HEK293 (cell line): ENCODE results near the gene NXPE1.
A peak's percentile ranks its signal among the peaks of the same experiment; 100 is the strongest.

Experiments used
- CTCF ChIA-PET: fragments of 350-600 bp; formaldehyde crosslinking; extraction: SDS; loops from one replicate; lab custom pipeline; 2021; ENCODE audit warnings: antibody characterized with exemption; lab: Yijun Ruan, JAX
- POLR2A ChIA-PET: fragments of 300-600 bp; formaldehyde crosslinking; extraction: SDS; loops from one replicate; lab custom pipeline; 2020; ENCODE audit warnings: antibody characterized with exemption, inconsistent platforms; lab: Yijun Ruan, JAX
- H3K27ac ChIP-seq: fragments of 200-500 bp; sonication (Bioruptor generic); 2 replicates; pipeline ENCODE4 v1.5.1; 2014; ENCODE audit warnings: low read depth, low read length, control low read depth, inconsistent platforms; ENCODE audit errors: extremely low read depth
- H3K36me3 ChIP-seq, 2 experiments: fragments of 200-500 bp in 1 of 2; sonication (Bioruptor generic) in 1 of 2; 1 replicate in 1 of 2; 2 replicates in 1 of 2; pipeline ENCODE4 v1.5.1; 2014 to 2017; ENCODE audit warnings: inconsistent platforms in 2 of 2, low read length in 2 of 2; ENCODE audit not compliant: control insufficient read depth in 2 of 2, insufficient read depth in 1 of 2
- H3K4me1 ChIP-seq: fragments of 200-500 bp; sonication (Bioruptor generic); 2 replicates; pipeline ENCODE4 v1.5.1; 2014; ENCODE audit warnings: mild to moderate bottlenecking, low read length, inconsistent platforms; ENCODE audit not compliant: control insufficient read depth, insufficient read depth
- H3K4me3 ChIP-seq: 2 replicates; pipeline ENCODE4 v1.5.1; 2011; ENCODE audit warnings: low read depth, mild to moderate bottlenecking, control low read depth, low read length, moderate library complexity
- H3K9me3 ChIP-seq: fragments of 200-500 bp; sonication (Bioruptor generic); 2 replicates; pipeline ENCODE4 v1.5.1; 2014; ENCODE audit warnings: low read depth, low read length, inconsistent platforms; ENCODE audit not compliant: control insufficient read depth, insufficient read depth
- GFI1B ChIP-seq: fragments of 450-650 bp; formaldehyde crosslinking; IDR thresholded peaks from 2 replicates; pipeline ENCODE4 v1.5.1; 2016; ENCODE audit warnings: missing biosample characterization, missing genetic modification characterization
- GLI2 ChIP-seq: fragments of 450-650 bp; formaldehyde crosslinking; IDR thresholded peaks from 2 replicates; pipeline ENCODE4; 2017; ENCODE audit warnings: missing biosample characterization, missing genetic modification characterization, low read depth, borderline replicate concordance
- INSM2 ChIP-seq: fragments of 450-650 bp; formaldehyde crosslinking; IDR thresholded peaks from 2 replicates; pipeline ENCODE4 v1.5.1; 2016; ENCODE audit warnings: missing biosample characterization, missing genetic modification characterization
- KLF10 ChIP-seq: fragments of 450-650 bp; IDR thresholded peaks from 2 replicates; pipeline ENCODE4 v1.5.1; 2018; ENCODE audit warnings: missing biosample characterization, mild to moderate bottlenecking, missing genetic modification characterization
- KLF8 ChIP-seq: fragments of 450-650 bp; formaldehyde crosslinking; IDR thresholded peaks from 2 replicates; pipeline ENCODE4 v1.5.1; 2016; ENCODE audit warnings: missing biosample characterization, missing genetic modification characterization
- PRDM10 ChIP-seq: fragments of 450-650 bp; formaldehyde crosslinking; IDR thresholded peaks from 2 replicates; pipeline ENCODE4 v1.5.1; 2016; ENCODE audit warnings: missing biosample characterization, missing genetic modification characterization
- SALL2 ChIP-seq: fragments of 450-650 bp; formaldehyde crosslinking; IDR thresholded peaks from 2 replicates; pipeline ENCODE4 v1.5.0; 2017; ENCODE audit warnings: missing biosample characterization, mild to moderate bottlenecking, missing genetic modification characterization, borderline replicate concordance
- SP3 ChIP-seq: fragments of 450-650 bp; formaldehyde crosslinking; IDR thresholded peaks from 2 replicates; pipeline ENCODE4 v1.5.1; 2016; ENCODE audit warnings: missing biosample characterization, missing genetic modification characterization
- ZEB2 ChIP-seq: fragments of 450-650 bp; formaldehyde crosslinking; IDR thresholded peaks from 2 replicates; pipeline ENCODE4 v1.5.1; 2016; ENCODE audit warnings: missing biosample characterization, missing genetic modification characterization
- ZFHX2 ChIP-seq: fragments of 450-650 bp; formaldehyde crosslinking; conservative IDR thresholded peaks from 2 replicates; pipeline ENCODE4 v1.5.1; 2016; ENCODE audit warnings: missing biosample characterization, missing genetic modification characterization
- ZNF184 ChIP-seq: fragments of 450-650 bp; IDR thresholded peaks from 2 replicates; pipeline ENCODE4 v1.5.1; 2018; ENCODE audit warnings: missing biosample characterization, mild to moderate bottlenecking, missing genetic modification characterization
- ZNF239 ChIP-seq: fragments of 450-650 bp; formaldehyde crosslinking; IDR thresholded peaks from 2 replicates; pipeline ENCODE4 v1.5.1; 2016; ENCODE audit warnings: missing biosample characterization, missing genetic modification characterization
- ZNF280D ChIP-seq: fragments of 450-650 bp; formaldehyde crosslinking; IDR thresholded peaks from 2 replicates; pipeline ENCODE4 v1.5.1; 2016; ENCODE audit warnings: missing biosample characterization, missing genetic modification characterization
- ZNF324 ChIP-seq: fragments of 450-650 bp; formaldehyde crosslinking; IDR thresholded peaks from 2 replicates; pipeline ENCODE4 v1.5.1; 2016; ENCODE audit warnings: missing biosample characterization, missing genetic modification characterization
- ZNF350 ChIP-seq: fragments of 450-650 bp; formaldehyde crosslinking; IDR thresholded peaks from 2 replicates; pipeline ENCODE4 v1.5.0; 2017; ENCODE audit warnings: missing biosample characterization, mild to moderate bottlenecking, missing genetic modification characterization
- ZNF423 ChIP-seq: fragments of 450-650 bp; formaldehyde crosslinking; IDR thresholded peaks from 2 replicates; pipeline ENCODE4 v1.5.1; 2016; ENCODE audit warnings: missing biosample characterization, missing genetic modification characterization
- ZNF76 ChIP-seq: fragments of 450-650 bp; formaldehyde crosslinking; IDR thresholded peaks from 2 replicates; pipeline ENCODE4; 2016; ENCODE audit warnings: low read depth, missing biosample characterization, missing genetic modification characterization, borderline replicate concordance
- ZNF785 ChIP-seq: fragments of 450-650 bp; formaldehyde crosslinking; IDR thresholded peaks from 2 replicates; pipeline ENCODE4 v1.5.1; 2016; ENCODE audit warnings: missing biosample characterization, missing genetic modification characterization
- ZNF792 ChIP-seq: fragments of 450-650 bp; formaldehyde crosslinking; IDR thresholded peaks from 2 replicates; pipeline ENCODE4 v1.5.1; 2016; ENCODE audit warnings: missing biosample characterization, missing genetic modification characterization
- ZNF830 ChIP-seq: fragments of 450-650 bp; IDR thresholded peaks from 2 replicates; pipeline ENCODE4 v1.5.0; 2018; ENCODE audit warnings: missing biosample characterization, missing genetic modification characterization, low read depth, mild to moderate bottlenecking, moderate library complexity
- ZNF837 ChIP-seq: fragments of 450-650 bp; formaldehyde crosslinking; IDR thresholded peaks from 2 replicates; pipeline ENCODE4 v1.5.1; 2016; ENCODE audit warnings: missing biosample characterization, missing genetic modification characterization
- ZNF843 ChIP-seq: fragments of 450-650 bp; formaldehyde crosslinking; IDR thresholded peaks from 2 replicates; pipeline ENCODE4 v1.5.1; 2016; ENCODE audit warnings: missing biosample characterization, missing genetic modification characterization
- TF ChIP-seq, protein P1 (sequence below): fragments of 450-650 bp; formaldehyde crosslinking; IDR thresholded peaks from 2 replicates; pipeline ENCODE4 v1.5.1; 2017; ENCODE audit warnings: missing biosample characterization, missing genetic modification characterization
- TF ChIP-seq, protein P2 (sequence below): fragments of 450-650 bp; formaldehyde crosslinking; IDR thresholded peaks from 2 replicates; pipeline ENCODE4 v1.5.1; 2017; ENCODE audit warnings: missing biosample characterization, missing genetic modification characterization

Gene NXPE1

GRCh38 chr11:114563077-114563476, 3.4 kb upstream of the NXPE1 start (continued):
- TF ChIP-seq, protein P1, sequence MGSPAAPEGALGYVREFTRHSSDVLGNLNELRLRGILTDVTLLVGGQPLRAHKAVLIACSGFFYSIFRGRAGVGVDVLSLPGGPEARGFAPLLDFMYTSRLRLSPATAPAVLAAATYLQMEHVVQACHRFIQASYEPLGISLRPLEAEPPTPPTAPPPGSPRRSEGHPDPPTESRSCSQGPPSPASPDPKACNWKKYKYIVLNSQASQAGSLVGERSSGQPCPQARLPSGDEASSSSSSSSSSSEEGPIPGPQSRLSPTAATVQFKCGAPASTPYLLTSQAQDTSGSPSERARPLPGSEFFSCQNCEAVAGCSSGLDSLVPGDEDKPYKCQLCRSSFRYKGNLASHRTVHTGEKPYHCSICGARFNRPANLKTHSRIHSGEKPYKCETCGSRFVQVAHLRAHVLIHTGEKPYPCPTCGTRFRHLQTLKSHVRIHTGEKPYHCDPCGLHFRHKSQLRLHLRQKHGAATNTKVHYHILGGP (tag by site-specific recombination) = peak; percentile 48; the same call in 1 of the 2 replicates
- peak; percentile 34; the same call in 1 of the 2 replicates for TF ChIP-seq ZNF184 (tag by site-specific recombination)
- no peak; the same call in 1 of the 2 replicates for TF ChIP-seq KLF8
- TF ChIP-seq ZEB2 (tag by site-specific recombination) = peak; percentile 73; the same call in 1 of the 2 replicates
- TF ChIP-seq ZNF423 = no peak
- TF ChIP-seq ZNF324 (tag by site-specific recombination) = 0 out of 2 replicates have a peak, but pooled peaks have one; percentile 35
- 0 out of 2 replicates have a peak, but pooled peaks have one; percentile 13 for TF ChIP-seq PRDM10 (tag by site-specific recombination)
- no peak for TF ChIP-seq KLF10 (tag by site-specific recombination)
- TF ChIP-seq ZNF837 = no peak
- 0 out of 2 replicates have a peak, but pooled peaks have one; percentile 11 for TF ChIP-seq SP3 (tag by site-specific recombination)

GRCh38 chr11:114562166-114562916, 2.7 kb upstream of the NXPE1 start:
- Histone ChIP-seq H3K4me3 (no peak overlapping the region), H3K36me3 (no peaks in the 10 kb centered on the region), H3K4me1 (peaks cover 2% of the 10 kb centered on the region), H3K27ac (no peak overlapping the region), H3K9me3 (no peaks in the 10 kb centered on the region)
- TF ChIP-seq ZNF239 (0 out of 2 replicates have a peak, but pooled peaks have one; percentile 13), KLF10 (tag by site-specific recombination) (no peak), GLI2 (no peak), ZNF350 (no peak), ZNF785 (no peak), SALL2 (no peak), ZNF843 (tag by site-specific recombination) (no peak), INSM2 (no peak), ZFHX2 (0 out of 2 replicates have a peak, but pooled peaks have one; percentile 7), ZNF792 (tag by site-specific recombination) (no peak), ZNF76 (tag by site-specific recombination) (no peak), ZNF830 (tag by site-specific recombination) (no peak), ZNF280D (no peak), GFI1B (tag by site-specific recombination) (no peak)
- TF ChIP-seq, protein P2, sequence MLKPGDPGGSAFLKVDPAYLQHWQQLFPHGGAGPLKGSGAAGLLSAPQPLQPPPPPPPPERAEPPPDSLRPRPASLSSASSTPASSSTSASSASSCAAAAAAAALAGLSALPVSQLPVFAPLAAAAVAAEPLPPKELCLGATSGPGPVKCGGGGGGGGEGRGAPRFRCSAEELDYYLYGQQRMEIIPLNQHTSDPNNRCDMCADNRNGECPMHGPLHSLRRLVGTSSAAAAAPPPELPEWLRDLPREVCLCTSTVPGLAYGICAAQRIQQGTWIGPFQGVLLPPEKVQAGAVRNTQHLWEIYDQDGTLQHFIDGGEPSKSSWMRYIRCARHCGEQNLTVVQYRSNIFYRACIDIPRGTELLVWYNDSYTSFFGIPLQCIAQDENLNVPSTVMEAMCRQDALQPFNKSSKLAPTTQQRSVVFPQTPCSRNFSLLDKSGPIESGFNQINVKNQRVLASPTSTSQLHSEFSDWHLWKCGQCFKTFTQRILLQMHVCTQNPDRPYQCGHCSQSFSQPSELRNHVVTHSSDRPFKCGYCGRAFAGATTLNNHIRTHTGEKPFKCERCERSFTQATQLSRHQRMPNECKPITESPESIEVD (tag by site-specific recombination) = peak; percentile 10; the same call in 1 of the 2 replicates
- POLR2A ChIA-PET = no interaction called here
- CTCF ChIA-PET = no interaction called here
